Central memory CD8-positive, alpha-beta T cell (primary cell): ENCODE data around the gene EML6.

Experiments used
- ATAC-seq: fragments of 150-1000 bp; cut with Tn5 transposase; replicated peaks from 2 replicates; pipeline ENCODE4 v1.10.0; 2022; ENCODE audit warnings: mild to moderate bottlenecking, moderate FRiP score, moderate number of reproducible peaks; ENCODE audit not compliant: poor library complexity, severe bottlenecking; ENCODE audit errors: extremely low read depth
- DNase-seq, 2 donors: peaks; one replicate each; pipeline ENCODE4 v3.0.0; 2021; ENCODE audit warnings: low spot score in 2 of 2
- H3K27ac Mint-ChIP-seq: one replicate; pipeline ENCODE4 v1.8.0; 2022; ENCODE audit warnings: low read depth, mild to moderate bottlenecking, moderate library complexity, mixed read lengths
- H3K27me3 Mint-ChIP-seq: one replicate; pipeline ENCODE4 v1.8.0; 2022; ENCODE audit warnings: mixed read lengths
- H3K36me3 Mint-ChIP-seq: one replicate; pipeline ENCODE4 v1.8.0; 2022; ENCODE audit warnings: mild to moderate bottlenecking, moderate library complexity, mixed read lengths; ENCODE audit not compliant: insufficient read depth
- H3K4me1 Mint-ChIP-seq: one replicate; pipeline ENCODE4 v1.8.0; 2022; ENCODE audit warnings: mixed read lengths
- H3K4me3 Mint-ChIP-seq: one replicate; pipeline ENCODE4 v1.8.0; 2022; ENCODE audit warnings: mild to moderate bottlenecking, moderate library complexity, mixed read lengths
- H3K9me3 Mint-ChIP-seq: one replicate; pipeline ENCODE4 v1.8.0; 2022; ENCODE audit warnings: mixed read lengths

EML6 gene

DNA sequence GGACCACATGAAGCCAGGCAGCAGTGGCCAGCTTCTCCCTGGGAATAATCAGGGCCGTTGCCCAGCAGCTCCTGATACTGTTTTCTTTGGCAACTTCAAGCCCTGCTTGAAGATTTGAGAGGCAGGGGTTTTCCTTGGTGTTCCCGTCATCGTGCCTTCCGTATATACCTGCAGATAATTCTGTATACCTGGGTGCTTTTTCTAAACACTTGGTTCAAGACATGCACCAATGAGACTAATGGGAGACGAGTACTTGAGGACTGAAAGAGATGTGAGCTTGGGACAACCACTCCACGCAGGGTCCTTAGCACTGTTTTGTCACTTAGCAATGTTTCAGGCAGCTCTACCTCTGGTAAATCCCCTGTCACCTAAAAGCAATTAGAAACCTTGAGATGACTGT lies 208.0 kb downstream of the EML6 start:
- peaks cover 1% of the 10 kb centered on the region for H3K36me3 Mint-ChIP-seq
- no peak for DNase-seq

DNA sequence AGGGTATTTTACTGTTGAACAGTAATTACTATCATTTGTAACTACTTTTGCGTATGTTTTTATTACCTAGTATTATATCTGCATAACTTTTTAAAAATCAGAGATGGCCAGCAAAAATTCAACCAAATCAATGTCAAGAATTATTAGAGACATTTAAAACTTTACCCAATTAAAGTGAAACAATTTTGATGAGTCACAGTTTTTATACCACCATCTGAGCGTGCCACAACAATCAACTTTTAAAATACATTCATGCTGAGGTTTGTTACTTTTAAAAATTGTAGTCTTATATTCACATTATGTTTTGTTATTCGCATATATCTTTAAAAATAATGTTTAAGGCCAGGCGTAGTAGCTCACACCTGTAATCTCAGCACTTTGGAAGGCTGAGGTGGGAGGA lies 211.9 kb downstream of the EML6 start:
- H3K27ac Mint-ChIP-seq, result no peak overlapping the region
- H3K4me3 Mint-ChIP-seq, result no peak overlapping the region
- H3K9me3 Mint-ChIP-seq, result peaks cover 6% of the 10 kb centered on the region
- H3K27me3 Mint-ChIP-seq, result no peaks in the 10 kb centered on the region
- no peaks in the 10 kb centered on the region for H3K4me1 Mint-ChIP-seq
- ATAC-seq, result no peak
- H3K36me3 Mint-ChIP-seq, result peaks cover 3% of the 10 kb centered on the region
- no peak for DNase-seq

More for the DNA sequence above, 208.0 kb downstream of the EML6 start:
- Mint-ChIP-seq H3K27ac (no peak overlapping the region), H3K9me3 (no peaks in the 10 kb centered on the region), H3K27me3 (no peaks in the 10 kb centered on the region), H3K4me3 (no peak overlapping the region), H3K4me1 (no peaks in the 10 kb centered on the region)
- no peak for ATAC-seq

DNA sequence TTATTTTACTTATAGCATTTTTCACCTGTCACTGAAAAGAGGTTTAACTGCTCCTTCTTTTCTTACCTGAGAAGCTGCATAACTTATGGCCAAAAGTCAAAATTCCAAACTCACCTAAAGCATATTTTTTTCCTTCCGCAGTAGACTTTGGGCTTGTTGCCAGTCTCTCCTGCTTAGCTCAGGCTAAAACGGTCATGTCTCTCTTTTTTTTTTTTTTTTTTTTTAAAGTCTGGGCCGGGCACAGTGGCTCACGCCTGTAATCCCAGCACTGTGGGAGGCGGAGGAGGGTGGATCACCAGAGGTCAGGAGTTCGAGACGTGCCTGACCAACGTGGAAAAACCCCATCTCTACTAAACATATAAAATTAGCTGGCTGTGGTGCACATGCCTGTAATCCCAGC lies 213.3 kb downstream of the EML6 start:
- no peaks in the 10 kb centered on the region for H3K4me1 Mint-ChIP-seq
- no peak for DNase-seq
- H3K4me3 Mint-ChIP-seq, result no peak overlapping the region

DNA sequence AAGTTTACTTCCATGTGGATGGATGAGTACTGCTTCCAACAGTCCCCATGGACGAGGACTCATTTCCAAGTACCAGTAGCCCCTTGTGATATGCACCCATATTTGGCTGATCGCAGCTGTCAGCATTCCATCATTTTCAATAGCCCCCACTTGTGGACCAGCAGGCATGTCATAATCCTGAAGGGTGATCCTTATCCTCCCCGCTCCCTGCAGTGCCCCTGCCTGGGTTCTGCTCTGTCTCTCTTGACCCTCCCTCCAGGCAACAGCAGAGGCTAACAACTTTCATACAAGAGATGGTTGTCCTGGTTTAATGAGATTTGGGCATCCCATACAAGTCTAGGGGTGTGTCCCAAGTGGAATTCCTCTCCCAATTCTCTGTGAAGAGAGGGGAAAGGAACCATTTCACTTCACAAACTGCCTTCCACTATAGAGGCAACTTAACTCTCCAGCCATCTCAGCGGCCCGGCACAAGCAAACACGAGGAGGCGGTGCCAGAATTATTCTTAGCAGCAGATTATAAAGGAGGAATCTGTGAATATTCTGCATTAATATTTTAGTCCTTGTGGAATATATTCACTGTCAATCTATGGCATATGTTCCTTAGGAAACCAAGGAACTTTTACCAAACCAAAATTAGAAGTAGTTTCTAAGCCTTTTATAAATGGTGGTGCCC lies 216.1 kb downstream of the EML6 start:
- ATAC-seq, result no peak
- H3K27ac Mint-ChIP-seq, result no peak overlapping the region

More for the DNA sequence above, 213.3 kb downstream of the EML6 start:
- no peak for ATAC-seq
- peaks cover 3% of the 10 kb centered on the region for H3K36me3 Mint-ChIP-seq
- H3K9me3 Mint-ChIP-seq, result peaks cover 6% of the 10 kb centered on the region
- no peaks in the 10 kb centered on the region for H3K27me3 Mint-ChIP-seq
- no peak overlapping the region for H3K27ac Mint-ChIP-seq

DNA sequence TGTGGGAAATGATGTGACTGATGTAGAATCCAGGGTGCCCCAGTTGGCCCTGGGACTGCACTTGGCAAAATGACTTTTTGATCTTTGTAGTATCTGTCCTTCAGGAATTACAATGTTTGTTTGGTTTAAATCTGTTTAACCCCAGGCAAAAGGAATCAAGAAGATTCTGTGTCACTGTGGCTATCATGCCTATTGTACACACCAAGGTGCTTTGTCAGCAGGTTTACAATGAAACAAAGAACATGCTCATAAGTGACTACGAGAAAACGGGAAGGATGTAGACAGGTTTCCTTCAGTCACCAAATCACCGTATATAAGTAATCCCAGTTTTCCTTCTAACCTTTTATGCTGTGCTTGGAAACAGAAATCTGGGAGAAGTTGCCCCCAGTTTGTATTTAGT lies 217.3 kb downstream of the EML6 start:
- Mint-ChIP-seq H3K27me3 (no peaks in the 10 kb centered on the region), H3K4me1 (peaks cover 6% of the 10 kb centered on the region), H3K4me3 (no peak overlapping the region), H3K9me3 (peaks cover 6% of the 10 kb centered on the region), H3K27ac (no peak overlapping the region), H3K36me3 (peaks cover 2% of the 10 kb centered on the region)
- no peak for DNase-seq
- no peak for ATAC-seq

More for the DNA sequence above, 216.1 kb downstream of the EML6 start:
- Mint-ChIP-seq H3K36me3 (peaks cover 2% of the 10 kb centered on the region), H3K27me3 (no peaks in the 10 kb centered on the region), H3K9me3 (peaks cover 6% of the 10 kb centered on the region), H3K4me1 (no peaks in the 10 kb centered on the region), H3K4me3 (no peak overlapping the region)
- no peak for DNase-seq

DNA sequence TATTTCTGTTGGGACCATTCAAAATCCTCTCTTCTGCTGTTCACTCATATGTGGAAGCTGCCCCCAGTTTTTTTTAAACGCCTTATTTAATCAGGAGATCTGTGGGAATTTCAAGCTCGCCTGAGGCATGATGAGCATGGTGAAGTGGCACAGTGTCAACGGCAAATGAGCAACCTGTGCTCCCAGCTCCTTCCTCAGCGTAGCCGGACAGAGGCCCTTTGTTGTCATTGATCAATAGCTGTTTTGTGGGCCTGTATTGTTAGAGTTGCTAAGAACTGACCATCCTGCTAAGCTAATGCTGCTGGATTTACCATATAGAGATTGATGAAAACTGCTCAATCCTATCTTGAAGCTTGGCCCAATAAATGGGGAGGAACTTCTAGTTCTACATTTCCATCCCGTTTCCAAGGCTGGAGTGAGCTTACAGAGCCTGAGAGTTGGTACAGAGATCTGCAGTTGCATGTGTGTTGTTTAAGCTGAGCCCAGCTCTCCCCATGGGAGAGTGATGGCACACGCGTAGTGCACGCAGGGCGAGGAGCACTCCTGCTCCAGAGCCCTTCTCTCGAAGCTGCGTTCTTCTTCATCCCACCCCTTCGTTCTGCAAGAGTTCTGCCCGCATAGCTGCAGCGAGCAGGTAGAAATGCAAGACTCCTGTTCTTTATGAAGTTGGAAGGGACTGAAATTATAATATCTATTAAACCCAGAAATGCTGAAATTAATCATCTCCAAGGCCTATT lies 218.0 kb downstream of the EML6 start:
- Mint-ChIP-seq H3K4me1 (peaks cover 13% of the 10 kb centered on the region), H3K27me3 (no peaks in the 10 kb centered on the region), H3K9me3 (peaks cover 6% of the 10 kb centered on the region), H3K36me3 (peaks cover 2% of the 10 kb centered on the region), H3K27ac (no peak overlapping the region), H3K4me3 (no peak overlapping the region)
- DNase-seq (no peak), ATAC-seq (no peak)

DNA sequence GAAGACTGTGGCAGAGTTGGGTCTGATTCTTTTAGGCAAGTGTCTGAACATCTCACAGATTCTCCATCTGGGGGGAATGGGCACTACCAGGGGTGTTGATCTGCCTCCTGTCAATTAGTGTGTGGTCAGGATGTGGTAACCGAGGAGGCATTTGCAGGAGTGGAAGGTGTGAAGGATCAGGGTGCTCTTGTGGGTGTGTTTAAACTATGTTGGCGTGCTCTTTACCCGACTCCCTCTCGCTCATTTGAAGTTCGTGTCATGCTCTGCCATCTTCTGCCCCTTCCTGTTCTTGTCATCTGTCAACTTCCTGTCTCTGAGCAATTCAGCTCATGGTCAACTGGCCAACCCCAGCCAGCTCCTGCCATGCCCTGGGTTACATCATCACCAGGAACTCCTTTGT lies 218.9 kb downstream of the EML6 start:
- no peak overlapping the region for H3K4me3 Mint-ChIP-seq
- no peak overlapping the region for H3K27ac Mint-ChIP-seq
- ATAC-seq (peak; percentile 93), DNase-seq (peak in 1 of 2 donors; percentile 56)
- no peaks in the 10 kb centered on the region for H3K36me3 Mint-ChIP-seq
- no peaks in the 10 kb centered on the region for H3K27me3 Mint-ChIP-seq
- peaks cover 6% of the 10 kb centered on the region for H3K9me3 Mint-ChIP-seq
- peaks cover 13% of the 10 kb centered on the region for H3K4me1 Mint-ChIP-seq

DNA sequence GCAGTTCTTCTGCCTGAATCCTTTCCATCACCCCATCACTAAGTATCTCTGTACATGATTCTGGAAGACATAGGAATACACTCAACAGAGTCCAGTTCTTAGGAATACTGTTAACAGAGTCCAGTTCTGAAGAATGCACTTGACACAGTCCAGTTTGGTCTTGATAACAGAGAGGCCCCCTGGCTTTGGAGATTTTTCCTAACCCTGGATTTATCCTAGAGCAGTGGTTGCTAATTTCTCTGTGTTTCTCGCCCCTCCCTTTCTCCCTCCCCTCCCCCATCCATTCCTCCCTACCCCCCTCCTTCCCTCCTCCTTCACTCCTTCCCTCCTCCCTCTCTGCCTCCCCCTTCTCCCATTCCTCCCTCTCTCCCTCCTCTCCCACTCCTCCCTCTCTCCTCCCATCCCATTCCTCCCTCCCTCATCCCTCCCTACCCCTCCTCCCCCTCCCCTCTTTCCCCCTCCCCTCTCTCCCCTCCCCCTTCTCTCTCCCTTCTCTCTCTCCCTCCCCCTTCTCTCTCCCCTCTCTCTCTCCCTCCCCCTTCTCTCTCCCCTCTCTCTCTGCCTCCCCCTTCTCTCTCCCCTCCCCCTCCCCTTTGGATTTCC lies 221.4 kb downstream of the EML6 start:
- H3K27me3 Mint-ChIP-seq, result no peaks in the 10 kb centered on the region
- no peak overlapping the region for H3K4me3 Mint-ChIP-seq
- H3K4me1 Mint-ChIP-seq, result peaks cover 13% of the 10 kb centered on the region
- H3K9me3 Mint-ChIP-seq, result no peaks in the 10 kb centered on the region
- DNase-seq (no peak), ATAC-seq (no peak)
- H3K27ac Mint-ChIP-seq, result no peak overlapping the region
- no peaks in the 10 kb centered on the region for H3K36me3 Mint-ChIP-seq

DNA sequence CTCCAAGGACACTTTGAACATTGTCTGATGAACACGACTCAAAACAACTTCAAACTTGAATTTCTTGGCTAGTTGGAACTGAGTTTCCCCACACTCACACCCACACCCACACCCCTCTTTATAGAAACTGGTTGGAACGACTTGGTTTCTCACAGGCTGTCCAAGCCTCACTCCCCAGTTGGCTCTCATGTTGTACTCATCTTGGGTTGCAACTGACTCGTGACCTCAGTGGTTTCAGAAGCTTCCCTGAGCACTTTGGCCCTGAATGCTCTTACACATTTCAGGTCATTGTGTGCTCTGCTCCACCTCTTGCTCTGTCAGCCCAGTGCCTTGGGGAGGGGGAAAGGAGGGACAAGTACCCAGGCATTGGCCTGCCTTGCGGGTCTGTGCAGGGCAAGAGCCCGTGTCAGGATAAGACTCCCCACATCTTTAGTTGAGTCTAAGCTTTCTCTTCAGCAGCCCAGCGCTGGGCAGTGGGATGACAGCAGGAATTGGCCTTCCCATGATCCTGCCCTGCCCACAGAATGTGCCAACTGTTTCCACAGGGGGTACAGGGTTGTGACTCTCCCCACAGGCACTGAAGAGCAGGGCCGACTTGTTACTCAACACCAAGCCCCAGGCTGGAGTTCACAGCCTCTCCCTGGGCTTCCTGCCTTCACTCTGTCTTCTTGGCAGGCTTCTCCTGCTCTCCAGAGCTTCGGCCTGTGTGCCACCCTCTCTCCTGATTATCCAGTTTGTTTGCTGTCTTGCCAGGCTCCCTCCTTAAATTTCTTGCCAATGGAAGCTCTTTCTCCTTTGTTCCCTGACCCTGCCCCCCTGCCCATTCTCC lies 222.1 kb downstream of the EML6 start:
- Mint-ChIP-seq H3K4me3 (peak overlapping the region; percentile 19), H3K27me3 (no peaks in the 10 kb centered on the region), H3K9me3 (no peaks in the 10 kb centered on the region), H3K36me3 (no peaks in the 10 kb centered on the region), H3K4me1 (peaks cover 13% of the 10 kb centered on the region), H3K27ac (peak overlapping the region; percentile 69)
- ATAC-seq, result no peak
- DNase-seq, result no peak

DNA sequence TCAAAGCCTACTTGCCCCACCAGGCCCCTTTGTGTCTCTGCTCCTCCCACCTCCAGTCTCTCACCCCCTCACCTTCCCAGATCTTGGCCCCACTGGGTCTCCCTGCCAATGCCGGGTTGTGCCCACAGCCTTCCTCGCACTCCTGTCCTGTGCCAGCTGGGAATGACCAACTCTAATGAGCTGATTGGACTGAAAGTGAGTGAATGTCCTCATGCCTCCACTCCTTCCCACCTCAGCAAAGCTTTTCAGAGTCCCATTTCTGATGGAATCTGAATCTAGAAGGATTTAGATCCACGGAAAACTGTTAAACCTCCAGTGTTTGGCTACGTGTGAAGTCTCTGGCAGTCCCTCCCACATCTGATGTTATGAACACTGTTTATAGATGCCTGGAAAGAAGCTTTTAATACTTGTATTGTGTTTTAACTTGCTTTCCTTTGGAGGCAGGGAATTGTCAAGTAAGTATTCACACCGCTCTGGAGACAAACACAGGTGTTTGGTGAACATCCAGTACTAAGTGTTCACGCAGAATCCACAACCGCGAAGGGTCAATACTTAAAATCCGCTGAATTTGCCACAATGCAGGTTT lies 222.9 kb downstream of the EML6 start:
- no peak overlapping the region for H3K27ac Mint-ChIP-seq
- no peaks in the 10 kb centered on the region for H3K9me3 Mint-ChIP-seq
- DNase-seq, result no peak

DNA sequence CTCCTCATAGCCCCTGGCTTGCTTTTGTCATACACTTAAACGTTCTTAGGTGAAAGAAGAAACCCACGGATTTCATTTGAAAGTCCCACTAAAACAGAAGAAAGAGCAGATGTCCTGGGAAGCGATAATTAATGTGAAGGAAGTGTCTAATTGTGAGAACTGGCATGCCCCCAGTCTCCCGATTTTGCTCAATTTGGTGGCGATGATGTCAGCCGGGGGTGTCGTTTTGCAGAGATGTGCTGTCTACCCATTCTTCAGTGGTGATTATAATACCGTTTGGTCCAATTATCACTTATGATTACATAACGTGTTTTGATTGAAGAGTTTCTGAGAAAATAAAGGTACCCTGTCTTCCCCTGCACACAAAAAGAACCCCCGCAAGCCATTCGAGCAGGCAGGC lies 223.7 kb downstream of the EML6 start:
- no peak overlapping the region for H3K4me3 Mint-ChIP-seq
- DNase-seq (no peak), ATAC-seq (no peak)
- no peaks in the 10 kb centered on the region for H3K9me3 Mint-ChIP-seq
- H3K27me3 Mint-ChIP-seq, result no peaks in the 10 kb centered on the region
- H3K36me3 Mint-ChIP-seq, result no peaks in the 10 kb centered on the region
- peak overlapping the region; percentile 22 for H3K27ac Mint-ChIP-seq
- peaks cover 13% of the 10 kb centered on the region for H3K4me1 Mint-ChIP-seq

More for the DNA sequence above, 222.9 kb downstream of the EML6 start:
- peaks cover 13% of the 10 kb centered on the region for H3K4me1 Mint-ChIP-seq
- no peaks in the 10 kb centered on the region for H3K27me3 Mint-ChIP-seq
- no peaks in the 10 kb centered on the region for H3K36me3 Mint-ChIP-seq
- peak overlapping the region; percentile 19 for H3K4me3 Mint-ChIP-seq
- no peak for ATAC-seq

DNA sequence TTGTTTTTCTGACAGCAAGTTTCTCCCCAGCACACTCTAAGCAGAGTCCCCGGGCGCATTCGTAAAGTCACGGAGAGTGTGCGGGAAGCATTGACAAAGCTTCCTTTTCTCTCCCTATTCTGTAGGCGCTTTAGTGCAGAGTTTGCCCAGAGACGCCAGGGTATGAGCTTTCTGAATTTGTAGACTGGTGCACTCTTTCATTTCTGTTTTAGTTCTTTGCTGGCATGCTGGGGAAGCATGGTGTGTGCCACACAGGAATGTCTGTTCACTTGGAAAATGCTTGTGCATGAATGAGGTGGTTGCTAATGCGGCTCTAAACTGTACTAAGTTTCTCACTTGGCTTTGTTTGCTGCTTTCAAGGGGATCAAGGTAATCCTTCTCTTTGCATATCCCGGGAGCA lies 224.2 kb downstream of the EML6 start:
- Mint-ChIP-seq H3K4me3 (no peak overlapping the region), H3K27ac (peak overlapping the region; percentile 22), H3K4me1 (peaks cover 13% of the 10 kb centered on the region), H3K36me3 (peaks cover 2% of the 10 kb centered on the region), H3K27me3 (no peaks in the 10 kb centered on the region), H3K9me3 (no peaks in the 10 kb centered on the region)
- no peak for ATAC-seq
- DNase-seq, result no peak
